T-cell (primary cell): ENCODE data around the gene FAM193A. TPM values are rescaled to one million over a fixed set of nuclear protein-coding genes. Genes with fewer than 3 reads are reported as not detected.
A peak's percentile ranks its signal among the peaks of the same experiment; 100 is the strongest.

ENCODE experiments used
- ATAC-seq, 4 experiments: fragments of 200-7000 bp in 3 of 4; fragments of 150-1000 bp in 1 of 4; cut with Tn5 transposase; replicated peaks in 1 of 4; 1 replicate in 3 of 4; 2 replicates in 1 of 4; pipeline ENCODE4 v1.10.0; 2021; ENCODE audit warnings: moderate library complexity in 3 of 4, mild to moderate bottlenecking in 2 of 4, moderate number of reproducible peaks in 1 of 4
- CTCF ChIA-PET, 2 donors: fragments of 300-600 bp; sonication (Branson Sonifier 250); formaldehyde crosslinking; loops; one replicate each; lab custom pipeline; 2022; ENCODE audit warnings: antibody characterized with exemption in 2 of 2; lab: Charles Lee
- POLR2A ChIA-PET, 2 donors: fragments of 300-600 bp; sonication (Branson Sonifier 250); formaldehyde crosslinking; loops; one replicate each; lab custom pipeline; 2022; ENCODE audit warnings: antibody characterized with exemption in 2 of 2; lab: Charles Lee
- DNase-seq, 35 experiments: peaks; one replicate each; pipeline versions ENCODE4 v3.0.0 to v3.0.0-alpha.2; 2013 to 2023
- H3K27ac ChIP-seq: one replicate; pipeline ENCODE4 v1.5.1; 2013; ENCODE audit warnings: low read length
- H3K27me3 ChIP-seq, 2 experiments: replicated peaks in 1 of 2; 1 replicate in 1 of 2; 2 replicates in 1 of 2; pipeline versions ENCODE4 v1.6.1 to v1.7.0; 2013; ENCODE audit warnings: low read length in 1 of 2, mixed read lengths in 1 of 2; ENCODE audit not compliant: control insufficient read depth in 2 of 2, insufficient read depth in 2 of 2; ENCODE audit errors: extremely low read depth in 1 of 2
- H3K36me3 ChIP-seq, 2 donors: 1 replicate in 1 of 2; 2 replicates in 1 of 2; pipeline versions ENCODE4 v1.6.1 to v1.7.0; 2013; ENCODE audit warnings: low read length in 1 of 2; ENCODE audit not compliant: control insufficient read depth in 2 of 2, insufficient read depth in 1 of 2; ENCODE audit errors: extremely low read depth in 1 of 2
- H3K4me1 ChIP-seq, 2 experiments: 1 replicate in 1 of 2; 2 replicates in 1 of 2; pipeline versions ENCODE4 v1.6.1 to v1.7.0; 2013; ENCODE audit warnings: low read length in 2 of 2, mixed read lengths in 1 of 2; ENCODE audit not compliant: insufficient read depth in 2 of 2, control insufficient read depth in 1 of 2; ENCODE audit errors: extremely low read depth in 1 of 2
- H3K4me3 ChIP-seq, 2 donors: 1 replicate in 1 of 2; 2 replicates in 1 of 2; pipeline versions ENCODE4 v1.5.1 to v1.7.0; 2013; ENCODE audit warnings: mild to moderate bottlenecking in 2 of 2, low read length in 1 of 2, moderate library complexity in 1 of 2; ENCODE audit not compliant: control insufficient read depth in 1 of 2; ENCODE audit errors: extremely low read depth in 1 of 2
- H3K9me3 ChIP-seq: 2 replicates; pipeline ENCODE4 v1.7.0; 2013
- H3K27ac Mint-ChIP-seq, 2 donors: one replicate each; pipeline ENCODE4 v1.8.0; 2020 to 2021; ENCODE audit warnings: mild to moderate bottlenecking in 2 of 2, mixed read lengths in 2 of 2
- H3K27me3 Mint-ChIP-seq, 2 donors: one replicate each; pipeline ENCODE4 v1.8.0; 2021 to 2022; ENCODE audit warnings: mixed read lengths in 2 of 2
- H3K36me3 Mint-ChIP-seq: one replicate; pipeline ENCODE4 v1.8.0; 2021; ENCODE audit warnings: mixed read lengths
- H3K4me1 Mint-ChIP-seq, 3 donors: one replicate each; pipeline ENCODE4 v1.8.0; 2020 to 2022; ENCODE audit warnings: mixed read lengths in 3 of 3, mild to moderate bottlenecking in 1 of 3
- H3K4me3 Mint-ChIP-seq, 3 donors: one replicate each; pipeline ENCODE4 v1.8.0; 2020 to 2022; ENCODE audit warnings: mild to moderate bottlenecking in 3 of 3, mixed read lengths in 3 of 3, moderate library complexity in 3 of 3
- H3K9me3 Mint-ChIP-seq, 3 donors: one replicate each; pipeline ENCODE4 v1.8.0; 2020 to 2022; ENCODE audit warnings: mixed read lengths in 3 of 3
- WGBS: methylation state at CpG from one replicate; pipeline ENCODE4 v1.1.5; 2013; ENCODE audit warnings: missing lambda C conversion rate; ENCODE audit not compliant: insufficient coverage; 5-methylcytosine and 5-hydroxymethylcytosine counted together
- total RNA-seq, 35 experiments: library from RNA in 6 of 35; stranded (reverse) in 6 of 35; fragments of 120-200 nt in 1 of 35; gene quantifications; one replicate each; pipeline versions ENCODE4 v1.2.1 to v1.2.4 and lab custom pipeline; 2013 to 2026

Gene FAM193A
- total RNA-seq, 5 donors from 2014 or later (not counting 1 experiment from before 2014, with no cell fraction given): 41.6 to 46.8 (median 45.2) TPM

DNA sequence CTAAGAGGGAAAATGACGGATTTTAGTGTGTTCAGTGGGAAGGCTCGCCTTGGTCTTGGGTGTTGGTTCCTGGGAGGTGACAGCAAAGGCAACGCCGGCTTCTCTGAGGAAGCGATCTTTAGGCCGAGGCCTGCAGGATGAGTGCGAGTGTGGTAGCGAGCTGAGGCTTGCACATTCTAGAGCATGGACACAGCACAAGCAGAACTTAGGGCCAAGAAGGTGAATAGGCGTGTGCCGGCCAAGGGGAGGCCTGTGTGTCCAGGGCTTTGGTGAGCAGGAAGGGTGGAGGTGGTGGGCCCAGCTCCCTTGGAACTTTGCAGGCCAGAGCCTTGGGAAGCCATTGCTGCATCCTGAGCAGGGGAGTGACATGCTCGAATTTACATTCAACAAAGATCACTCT lies 151.8 kb downstream of the FAM193A start:
- no peaks in the 10 kb centered on the region for H3K9me3 ChIP-seq
- no peaks in the 10 kb centered on the region for H3K9me3 Mint-ChIP-seq
- peaks cover 0 to 5% of the 10 kb centered on the region in 2 experiments for H3K4me1 ChIP-seq
- peaks cover 29 to 78% of the 10 kb centered on the region in 2 donors for H3K36me3 ChIP-seq
- no peak overlapping the region for H3K4me3 Mint-ChIP-seq
- ChIA-PET CTCF (no interaction called here), POLR2A (no interaction called here)
- ATAC-seq (no peak), DNase-seq (no peak)
- no peak overlapping the region for H3K4me3 ChIP-seq
- peaks cover 78% of the 10 kb centered on the region for H3K36me3 Mint-ChIP-seq
- 99% methylated on average over 11 of the region's 11 CpGs for WGBS
- H3K27ac ChIP-seq: no peak overlapping the region
- peak overlapping the region in 1 of 2 donors; percentile 55 for H3K27ac Mint-ChIP-seq
- no peaks in the 10 kb centered on the region for H3K27me3 ChIP-seq
- H3K4me1 Mint-ChIP-seq: peaks cover 0 to 19% (median 12%) of the 10 kb centered on the region in 3 donors
- H3K27me3 Mint-ChIP-seq: no peaks in the 10 kb centered on the region

GRCh38 chr4:2688697-2689096 lies 152.2 kb downstream of the FAM193A start:
- H3K27ac Mint-ChIP-seq: no peak overlapping the region
- Histone ChIP-seq H3K36me3 (peaks cover 32 to 82% of the 10 kb centered on the region in 2 donors), H3K9me3 (no peaks in the 10 kb centered on the region), H3K4me1 (peaks cover 0 to 5% of the 10 kb centered on the region in 2 experiments), H3K4me3 (no peak overlapping the region), H3K27ac (no peak overlapping the region), H3K27me3 (no peaks in the 10 kb centered on the region)
- 100% methylated on average over 3 of the region's 4 CpGs for WGBS
- H3K9me3 Mint-ChIP-seq: no peaks in the 10 kb centered on the region
- H3K36me3 Mint-ChIP-seq: peaks cover 78% of the 10 kb centered on the region
- DNase-seq (no peak), ATAC-seq (no peak)
- CTCF ChIA-PET: no interaction called here
- H3K27me3 Mint-ChIP-seq: no peaks in the 10 kb centered on the region
- H3K4me3 Mint-ChIP-seq: no peak overlapping the region
- peaks cover 0 to 19% (median 12%) of the 10 kb centered on the region in 3 donors for H3K4me1 Mint-ChIP-seq
- POLR2A ChIA-PET: no interaction called here

- Histone ChIP-seq H3K4me1 (peaks cover 0 to 5% of the 10 kb centered on the region in 2 experiments), H3K27me3 (no peaks in the 10 kb centered on the region), H3K4me3 (no peak overlapping the region), H3K36me3 (peaks cover 30 to 80% of the 10 kb centered on the region in 2 donors), H3K27ac (no peak overlapping the region), H3K9me3 (no peaks in the 10 kb centered on the region)
- H3K27me3 Mint-ChIP-seq: no peaks in the 10 kb centered on the region
- 100% methylated on average over 3 of the region's 6 CpGs for WGBS
- ChIA-PET CTCF (no interaction called here), POLR2A (no interaction called here)
- H3K4me3 Mint-ChIP-seq: no peak overlapping the region
- ATAC-seq (no peak), DNase-seq (no peak)
- no peaks in the 10 kb centered on the region for H3K9me3 Mint-ChIP-seq
- H3K27ac Mint-ChIP-seq: peak overlapping the region in 1 of 2 donors; percentile 15
- peaks cover 0 to 16% (median 12%) of the 10 kb centered on the region in 3 donors for H3K4me1 Mint-ChIP-seq
- H3K36me3 Mint-ChIP-seq: peaks cover 78% of the 10 kb centered on the region
These were observed 152.7 kb downstream of the FAM193A start for GRCh38 chr4:2689114-2689513.

DNA sequence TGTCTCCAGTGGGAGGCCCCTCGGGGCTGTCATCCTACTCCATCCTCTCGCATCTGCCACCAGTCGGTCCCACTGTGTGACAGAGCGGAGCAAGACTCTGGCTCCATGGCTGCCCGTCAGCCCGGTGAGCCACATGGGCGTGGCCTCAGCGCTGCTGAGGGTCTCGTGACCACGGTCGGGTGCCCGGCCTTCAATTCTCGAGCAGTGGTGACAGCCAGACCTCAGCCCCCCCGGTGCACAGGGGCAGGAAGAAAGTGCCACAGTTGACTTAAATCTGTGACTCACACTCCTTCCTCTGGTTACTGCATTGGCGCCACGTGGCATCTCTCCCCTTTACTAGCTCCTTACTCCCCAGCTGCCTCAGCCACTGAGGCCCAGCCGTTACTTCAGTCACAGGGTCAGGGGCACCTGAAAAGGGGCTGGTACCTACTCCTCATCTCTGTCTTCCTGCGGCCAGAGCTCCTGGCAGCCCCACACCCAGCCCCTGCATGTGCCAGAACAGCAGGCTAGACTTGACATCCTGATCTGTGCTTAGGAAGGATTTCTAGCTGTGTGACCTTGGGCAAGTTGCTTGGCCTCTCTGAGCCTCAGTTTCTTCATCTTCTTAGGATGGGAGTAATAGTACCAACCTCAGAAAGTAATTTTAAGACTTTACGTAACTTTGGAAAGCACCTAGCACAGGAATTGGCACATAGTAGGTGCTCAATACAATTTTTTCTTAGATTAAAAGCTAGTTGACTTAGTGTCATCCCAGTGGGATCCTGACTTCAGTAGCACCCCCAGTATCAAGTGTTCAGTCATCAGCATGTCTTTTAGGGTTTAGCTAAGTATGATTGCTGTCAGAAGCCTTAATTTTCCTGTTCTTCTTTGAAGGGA lies 153.6 kb downstream of the FAM193A start:
- 51% methylated on average over 18 of the region's 19 CpGs for WGBS
- H3K36me3 Mint-ChIP-seq: peaks cover 78% of the 10 kb centered on the region
- CTCF ChIA-PET: no interaction called here
- peak overlapping the region; percentile 44 to 67 for H3K27ac Mint-ChIP-seq
- Histone ChIP-seq H3K4me1 (peaks cover 0 to 5% of the 10 kb centered on the region in 2 experiments), H3K9me3 (no peaks in the 10 kb centered on the region), H3K4me3 (no peak overlapping the region), H3K27ac (no peak overlapping the region), H3K36me3 (peaks cover 25 to 80% of the 10 kb centered on the region in 2 donors), H3K27me3 (no peaks in the 10 kb centered on the region)
- H3K27me3 Mint-ChIP-seq: no peaks in the 10 kb centered on the region
- POLR2A ChIA-PET: no interaction called here
- no peak overlapping the region for H3K4me3 Mint-ChIP-seq
- peak; percentile 39 to 78 (median 50) for ATAC-seq
- peaks cover 0 to 16% (median 12%) of the 10 kb centered on the region in 3 donors for H3K4me1 Mint-ChIP-seq
- no peaks in the 10 kb centered on the region for H3K9me3 Mint-ChIP-seq
- peak in 18 of 35 experiments; percentile 2 to 40 (median 16) for DNase-seq

GRCh38 chr4:2691313-2691712 lies 154.9 kb downstream of the FAM193A start:
- Mint-ChIP-seq H3K27me3 (no peaks in the 10 kb centered on the region), H3K36me3 (peaks cover 76% of the 10 kb centered on the region)
- WGBS: 93% methylated on average over 3 of the region's 5 CpGs

GRCh38 chr4:2691952-2692435 lies 155.5 kb downstream of the FAM193A start:
- ATAC-seq (no peak), DNase-seq (no peak)
- no peaks in the 10 kb centered on the region for H3K27me3 Mint-ChIP-seq
- no peak overlapping the region for H3K27ac ChIP-seq
- WGBS: no CpG with 5 or more reads among the region's 7 CpGs
- no peak overlapping the region for H3K4me3 ChIP-seq
- no peak overlapping the region for H3K4me3 Mint-ChIP-seq
- ChIA-PET CTCF (no interaction called here), POLR2A (interaction anchor here in 1 of 2 donors (0.6 kb wide), 1 partner anchor 93 kb away, joined by 6 read pairs; no protein-coding TSS in a partner anchor)
- H3K9me3 Mint-ChIP-seq: no peaks in the 10 kb centered on the region
- H3K27me3 ChIP-seq: no peaks in the 10 kb centered on the region
- H3K9me3 ChIP-seq: no peaks in the 10 kb centered on the region
- peaks cover 0 to 5% of the 10 kb centered on the region in 2 experiments for H3K4me1 ChIP-seq
- peaks cover 0 to 20% (median 12%) of the 10 kb centered on the region in 3 donors for H3K4me1 Mint-ChIP-seq
- peaks cover 21 to 80% of the 10 kb centered on the region in 2 donors for H3K36me3 ChIP-seq
- peak overlapping the region in 1 of 2 donors; percentile 39 for H3K27ac Mint-ChIP-seq
- peaks cover 80% of the 10 kb centered on the region for H3K36me3 Mint-ChIP-seq

More at GRCh38 chr4:2691313-2691712, 154.9 kb downstream of the FAM193A start:
- CTCF ChIA-PET: no interaction called here
- no peak overlapping the region for H3K27ac ChIP-seq
- no peak for ATAC-seq
- H3K4me1 Mint-ChIP-seq: peaks cover 0 to 16% (median 12%) of the 10 kb centered on the region in 3 donors
- no peak overlapping the region for H3K27ac Mint-ChIP-seq
- peaks cover 21 to 80% of the 10 kb centered on the region in 2 donors for H3K36me3 ChIP-seq
- H3K4me3 Mint-ChIP-seq: no peak overlapping the region
- no peaks in the 10 kb centered on the region for H3K9me3 Mint-ChIP-seq
- no peaks in the 10 kb centered on the region for H3K9me3 ChIP-seq
- no peak for DNase-seq
- no peaks in the 10 kb centered on the region for H3K27me3 ChIP-seq
- POLR2A ChIA-PET: interaction anchor here in 1 of 2 donors (0.6 kb wide), 1 partner anchor 92 kb away, joined by 6 read pairs; no protein-coding TSS in a partner anchor
- peaks cover 0 to 5% of the 10 kb centered on the region in 2 experiments for H3K4me1 ChIP-seq
- H3K4me3 ChIP-seq: no peak overlapping the region
